Left renal pelvis (tissue), 4 donors: ENCODE measurements around the gene SUN3. TPM values are rescaled to one million over a fixed set of nuclear protein-coding genes. Genes with fewer than 3 reads are reported as not detected.
"Not testable (repeated sequence)": the region's sequence is repeated elsewhere in the genome, so short reads cannot be mapped to it uniquely, and the experiment has no call there.

ENCODE experiments used
- DNase-seq, 4 donors: peaks; one replicate each; pipeline ENCODE4 v3.0.0-alpha.2; 2013; ENCODE audit warnings: low read depth in 4 of 4, low spot score in 3 of 4
- polyA plus RNA-seq, 4 donors: library from polyadenylated mRNA; unstranded; fragments of 120-200 nt; gene quantifications; one replicate each; pipeline ENCODE4 v1.2.1, GENCODE V29; 2013; ENCODE audit not compliant: insufficient read length in 4 of 4

The SUN3 gene
- polyA plus RNA-seq, 4 donors = 0.12 TPM; not detected in 3

DNA sequence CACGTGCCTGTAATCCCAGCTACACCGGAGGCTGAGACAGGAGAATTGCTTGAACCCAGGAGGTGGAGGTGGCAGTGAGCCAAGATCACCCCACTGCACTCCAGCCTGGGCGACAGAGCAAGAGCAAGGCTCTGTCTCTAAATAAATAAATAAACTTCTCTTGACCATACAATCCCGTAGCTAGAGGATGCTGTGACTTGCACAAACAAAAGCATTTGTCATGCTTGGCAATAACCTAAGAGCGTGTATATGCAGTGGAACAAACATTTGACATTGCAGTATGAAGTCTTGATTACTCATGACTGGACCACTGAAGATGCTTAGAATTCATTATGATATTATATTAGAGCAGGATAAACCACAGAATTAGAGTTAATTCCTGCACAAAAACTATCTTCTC lies 5.0 kb upstream of the SUN3 start:
- no peak for DNase-seq

GRCh38 chr7:48031111-48031510 lies 2.2 kb upstream of the SUN3 start:
- no peak for DNase-seq

GRCh38 chr7:48025624-48026023 lies 3.3 kb downstream of the SUN3 start:
- no peak for DNase-seq

- DNase-seq = no peak
Observed at GRCh38 chr7:48017674-48018073, 11.2 kb downstream of the SUN3 start.

- DNase-seq = no peak
Observed at GRCh38 chr7:48016641-48017040, 12.3 kb downstream of the SUN3 start.

DNA sequence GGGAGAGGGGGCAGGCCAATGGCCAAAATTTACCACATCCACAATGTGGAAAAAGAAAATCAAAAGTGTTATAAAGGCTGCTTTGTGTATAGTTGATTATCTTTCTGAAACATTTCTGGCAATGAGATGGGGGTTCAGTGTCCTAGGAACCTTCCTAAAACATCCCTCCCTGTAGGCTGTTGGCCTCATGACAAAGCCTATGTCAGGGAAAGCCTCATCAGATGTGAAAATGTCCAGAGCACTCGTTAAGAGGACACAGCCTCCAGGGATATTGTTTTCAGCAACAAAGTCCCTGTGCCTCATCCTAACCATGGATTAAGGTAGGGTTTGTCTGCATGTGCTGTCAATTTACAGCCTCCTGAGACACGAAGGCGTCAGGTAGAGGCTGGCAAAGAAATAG lies 17.0 kb downstream of the SUN3 start:
- DNase-seq = no peak

DNA sequence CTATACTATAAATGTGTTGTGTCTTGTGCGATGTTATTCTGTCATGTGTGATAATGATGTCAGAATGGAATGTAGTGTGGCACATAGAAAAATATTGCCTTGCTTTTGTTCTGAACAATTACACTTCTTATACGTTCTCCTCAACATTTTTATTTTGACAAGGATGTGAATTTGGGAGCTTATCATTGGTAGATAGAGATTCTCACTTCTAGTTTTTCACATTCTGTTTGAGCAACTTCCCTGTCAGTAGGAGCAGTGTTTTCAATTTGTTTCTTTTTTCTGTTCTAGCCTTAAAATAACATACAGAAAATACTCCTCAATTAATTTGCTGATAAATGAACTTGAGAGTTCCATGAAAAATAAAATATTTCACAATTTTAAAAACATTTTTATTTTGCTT lies 17.6 kb downstream of the SUN3 start:
- DNase-seq = no peak

GRCh38 chr7:48009954-48010353 lies 19.0 kb downstream of the SUN3 start:
- DNase-seq = no peak

DNA sequence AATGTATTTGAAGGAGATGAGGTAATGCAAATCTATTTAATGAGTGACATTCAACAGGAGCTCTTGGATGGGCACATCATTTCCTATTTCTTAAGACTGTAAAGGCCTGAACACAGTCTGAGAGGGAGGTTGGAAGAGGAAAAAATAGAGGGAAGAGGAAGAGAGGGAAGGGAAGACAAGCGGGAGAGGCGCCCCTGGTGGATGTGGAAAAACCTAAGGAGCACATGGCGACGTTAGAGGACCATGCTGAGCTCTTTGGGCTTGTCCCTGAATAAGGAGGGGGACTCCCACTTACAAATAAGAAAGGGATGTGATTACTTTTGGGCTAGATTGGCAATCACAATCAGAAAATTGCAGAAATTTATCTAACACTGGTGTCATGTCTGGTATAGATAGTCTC lies 19.6 kb downstream of the SUN3 start:
- no peak for DNase-seq

GRCh38 chr7:48006866-48007265 lies 22.0 kb downstream of the SUN3 start:
- DNase-seq = no peak

- no peak for DNase-seq
Observed at GRCh38 chr7:48004638-48005037, 24.3 kb downstream of the SUN3 start.

DNA sequence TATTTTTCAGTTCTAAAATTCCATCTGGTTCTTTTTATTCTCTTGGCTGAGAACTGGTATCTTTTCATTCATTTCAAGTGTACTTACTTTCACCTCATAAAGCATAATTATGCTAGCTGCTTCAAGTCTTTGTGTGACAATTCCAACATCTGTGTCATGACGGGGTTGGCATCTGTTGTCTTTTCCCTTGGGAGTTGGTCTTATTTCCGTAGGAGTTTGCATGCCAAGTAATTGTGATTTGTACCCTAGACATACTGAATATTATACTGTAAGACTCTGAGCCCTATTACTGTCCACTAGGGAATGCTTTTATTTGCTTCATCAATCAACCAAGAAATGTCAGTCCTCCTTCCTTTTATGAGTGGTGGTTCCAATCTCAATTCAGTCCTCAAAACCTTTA lies 24.9 kb downstream of the SUN3 start:
- no peak for DNase-seq

DNA sequence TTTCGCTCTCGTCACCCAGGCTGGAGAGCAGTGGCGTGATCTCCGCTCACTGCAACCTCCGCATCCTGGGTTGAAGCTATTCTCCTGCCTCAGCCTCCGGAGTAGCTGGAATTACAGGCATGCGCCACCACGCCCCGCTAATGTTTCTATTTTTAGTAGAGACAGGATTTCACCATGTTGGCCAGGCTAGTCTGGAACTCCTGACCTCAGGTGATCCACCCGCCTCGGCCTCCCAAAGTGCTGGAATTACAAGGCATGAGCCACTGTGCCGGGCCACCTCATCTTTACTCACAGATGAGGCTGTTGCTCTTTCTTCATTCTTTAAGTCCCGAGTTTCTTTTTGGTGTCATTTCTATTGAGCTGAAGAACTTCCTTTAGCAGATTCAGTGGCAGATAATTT lies 28.7 kb downstream of the SUN3 start:
- DNase-seq = not testable (repeated sequence)

DNA sequence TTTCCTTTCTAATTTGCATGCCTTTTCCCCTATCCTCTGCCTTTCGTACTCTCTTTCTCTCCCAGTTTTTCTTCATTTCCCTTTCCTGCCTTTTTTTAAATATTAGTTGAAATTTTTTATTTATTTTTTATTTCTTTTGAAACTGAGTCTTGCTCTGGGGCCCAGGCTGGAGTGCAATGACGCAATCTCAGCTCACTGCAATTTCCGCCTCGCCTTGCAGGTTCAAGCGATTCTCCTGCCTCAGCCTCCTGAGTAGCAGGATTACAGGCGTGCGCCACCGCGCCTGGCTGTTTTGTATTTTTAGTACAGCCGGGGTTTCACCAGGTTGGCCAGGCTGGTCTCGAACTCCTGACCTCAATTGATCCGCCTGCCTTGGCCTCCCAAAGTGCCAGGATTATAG lies 29.5 kb downstream of the SUN3 start:
- no peak for DNase-seq

DNA sequence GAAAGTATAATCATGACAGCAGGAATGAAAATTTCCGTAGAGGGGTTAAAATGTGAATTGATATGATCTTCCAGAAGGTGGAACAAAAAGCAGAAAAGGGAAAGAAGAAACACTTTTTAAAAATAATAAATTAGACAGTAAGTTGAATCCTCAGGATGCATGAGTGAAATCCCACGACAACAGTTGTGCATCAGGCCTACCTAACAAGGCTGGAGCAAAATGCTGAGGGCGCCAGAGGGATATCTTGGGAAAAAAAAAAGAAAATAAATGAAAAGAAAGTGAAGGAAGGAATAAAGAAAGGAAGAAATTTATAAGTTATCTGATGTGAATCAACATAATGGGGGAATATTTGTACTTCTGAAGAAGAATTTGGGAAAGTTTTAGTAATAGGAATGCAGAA lies 36.5 kb downstream of the SUN3 start:
- DNase-seq = no peak

DNA sequence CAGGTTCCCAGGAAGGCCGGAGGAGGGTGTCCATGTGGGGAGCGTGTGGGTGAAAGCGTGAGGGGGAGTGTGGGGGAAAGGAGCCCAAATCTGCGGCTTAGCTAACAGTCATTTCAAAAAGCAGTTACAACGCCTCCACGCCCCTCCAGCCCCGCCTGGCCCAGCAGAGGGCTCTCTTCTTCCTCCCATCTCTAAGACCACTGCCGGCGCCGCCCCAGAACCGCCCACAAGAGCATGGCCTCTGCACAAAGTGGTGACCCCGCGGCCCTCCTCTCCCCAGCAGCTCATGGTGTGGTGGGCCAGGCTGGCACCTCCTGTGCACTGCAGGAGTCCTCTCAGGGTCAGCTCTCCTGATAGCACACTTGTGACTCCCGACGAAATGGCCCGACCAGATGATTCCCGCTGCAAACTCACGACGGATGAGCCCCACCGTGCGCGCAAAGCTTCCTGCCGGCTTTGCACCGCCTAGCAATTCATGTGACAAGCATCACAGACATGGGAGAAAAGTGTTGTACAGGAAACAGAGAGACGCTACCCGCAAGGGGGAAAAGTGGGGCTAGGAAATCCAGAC lies 37.1 kb downstream of the SUN3 start:
- peak in 1 of 4 donors; percentile 47 for DNase-seq

GRCh38 chr7:47991270-47991669 lies 37.6 kb downstream of the SUN3 start:
- DNase-seq = no peak

- DNase-seq = no peak
Observed at GRCh38 chr7:47990592-47990991, 38.3 kb downstream of the SUN3 start.

DNA sequence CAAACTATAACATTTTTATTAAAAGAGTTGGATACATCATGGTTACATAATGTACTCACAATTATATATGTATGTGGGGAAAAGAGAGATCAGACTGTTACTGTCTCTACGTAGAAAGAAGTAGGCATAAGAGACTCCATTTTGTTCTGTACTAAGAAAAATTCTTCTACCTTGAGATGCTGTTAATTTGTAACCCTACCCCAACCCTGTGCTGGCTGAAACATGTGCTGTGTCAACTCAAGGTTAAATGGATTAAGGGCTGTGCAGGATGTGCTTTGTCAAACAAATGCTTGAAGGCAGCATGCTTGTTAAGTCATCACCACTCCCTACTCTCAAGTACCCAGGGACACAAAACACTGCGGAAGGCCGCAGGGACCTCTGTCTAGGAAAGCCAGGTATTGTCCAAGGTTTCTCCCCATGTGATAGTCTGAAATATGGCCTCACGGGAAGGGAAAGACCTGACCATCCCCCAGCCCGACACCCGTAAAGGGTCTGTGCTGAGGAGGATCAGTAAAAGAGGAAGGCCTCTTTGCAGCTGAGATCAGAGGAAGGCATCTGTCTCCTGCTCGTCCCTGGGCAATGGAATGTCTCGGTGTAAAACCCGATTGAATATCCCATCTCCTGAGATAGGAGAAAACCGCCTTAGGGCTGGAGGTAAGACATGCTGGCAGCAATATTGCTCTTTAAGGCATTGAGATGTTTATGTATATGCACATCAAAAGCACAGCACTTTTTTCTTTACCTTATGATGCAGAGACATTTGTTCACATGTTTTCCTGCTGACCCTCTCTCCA lies 39.1 kb downstream of the SUN3 start:
- peak in 1 of 4 donors; percentile 27 for DNase-seq

GRCh38 chr7:47988496-47989386 lies 40.2 kb downstream of the SUN3 start:
- DNase-seq = no peak

DNA sequence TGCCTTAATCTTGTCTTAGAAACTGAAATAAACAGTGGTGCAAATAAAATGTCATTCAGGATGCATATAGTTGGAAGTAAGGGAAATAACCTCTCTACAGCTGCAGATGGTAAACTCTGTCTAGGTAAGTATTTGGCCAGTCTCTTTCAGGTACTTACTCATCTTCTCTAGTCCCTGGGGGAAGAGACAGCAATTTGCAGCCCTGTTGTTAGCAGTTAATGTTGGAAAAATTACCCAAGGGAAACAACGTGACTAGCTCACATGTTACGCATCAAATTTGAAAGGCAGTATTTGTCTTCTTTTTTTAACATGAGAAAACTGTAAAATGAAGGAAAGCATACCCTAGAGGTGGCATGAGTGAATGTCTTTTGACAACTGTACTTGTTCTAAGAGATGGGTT lies 46.3 kb downstream of the SUN3 start:
- DNase-seq = no peak

- DNase-seq = not testable (repeated sequence)
Observed at GRCh38 chr7:47980648-47981047, 48.3 kb downstream of the SUN3 start.
